A549 (cell line): ENCODE results near the gene TESK2. TPM values are rescaled to one million over a fixed set of nuclear protein-coding genes. Genes with fewer than 3 reads are reported as not detected.

Source experiments
- ATAC-seq, 2 experiments: fragments of 200-7000 bp in 1 of 2; fragments of >200 bp in 1 of 2; cut with Nextera tagmentation in 1 of 2; cut with Tn5 transposase in 1 of 2; 3 replicates each; pipeline versions ENCODE4 v1.8.0 to v1.9.1; 2018 to 2020; ENCODE audit warnings: mild to moderate bottlenecking in 1 of 2, moderate library complexity in 1 of 2
- CTCF ChIA-PET: fragments of 300-600 bp; sonication (Branson Sonifier 250); formaldehyde crosslinking; extraction: SDS; loops from one replicate; lab custom pipeline; 2021; ENCODE audit warnings: antibody characterized with exemption, inconsistent platforms; lab: Yijun Ruan, JAX
- POLR2A ChIA-PET: fragments of 350-600 bp; formaldehyde crosslinking; extraction: SDS; loops from one replicate; lab custom pipeline; 2021; ENCODE audit warnings: antibody characterized with exemption, inconsistent platforms; lab: Yijun Ruan, JAX
- DNase-seq, 2 experiments: peaks; one replicate each; pipeline versions ENCODE4 v3.0.0 to v3.0.0-alpha.2; 2011 to 2016; ENCODE audit warnings: low read depth in 1 of 2, low spot score in 1 of 2
- FAIRE-seq: peaks from 2 replicates; lab custom pipeline; 2011; peaks lifted over from hg19 to GRCh38; lab: Jason Lieb, UNC
- H3K27ac ChIP-seq, 2 experiments: fragments of >200 bp; sonication (Bioruptor Twin); formaldehyde crosslinking; 3 replicates each; pipeline ENCODE4 v1.5.1; 2016 to 2017
- H3K4me1 ChIP-seq: fragments of >200 bp; sonication (Bioruptor Twin); formaldehyde crosslinking; 3 replicates; pipeline ENCODE4 v1.6.1; 2016
- H3K4me2 ChIP-seq: fragments of >200 bp; sonication (Bioruptor Twin); formaldehyde crosslinking; 3 replicates; pipeline ENCODE4 v1.6.1; 2016
- H3K4me3 ChIP-seq: fragments of >200 bp; sonication (Bioruptor Twin); formaldehyde crosslinking; 3 replicates; pipeline ENCODE4 v1.5.1; 2016
- H3K9me3 ChIP-seq: fragments of >200 bp; sonication (Bioruptor Twin); formaldehyde crosslinking; 3 replicates; pipeline ENCODE4 v1.6.1; 2016
- EHF ChIP-seq: fragments of 250-450 bp; sonication (Bioruptor Pico); IDR thresholded peaks from 2 replicates; pipeline ENCODE4 v1.5.0; 2020; ENCODE audit warnings: mild to moderate bottlenecking
- ESRRA ChIP-seq: fragments of 150-350 bp; IDR thresholded peaks from 2 replicates; pipeline ENCODE4 v1.6.1; 2014; ENCODE audit warnings: mild to moderate bottlenecking, low read length, borderline replicate concordance
- FOSL2 ChIP-seq, 2 experiments: fragments of 450-650 bp in 1 of 2; fragments of >200 bp in 1 of 2; sonication (Bioruptor Twin) in 1 of 2; formaldehyde crosslinking; IDR thresholded peaks; 2 replicates each; pipeline versions ENCODE4 v1.5.0 to v1.6.1; 2016 to 2020; ENCODE audit warnings: mild to moderate bottlenecking in 1 of 2, moderate library complexity in 1 of 2
- HOXA7 ChIP-seq: fragments of 250-450 bp; sonication (Bioruptor Pico); IDR thresholded peaks from 2 replicates; pipeline ENCODE4 v1.5.0; 2020; ENCODE audit warnings: mild to moderate bottlenecking, moderate library complexity
- JUN ChIP-seq, 2 experiments: fragments of >200 bp; sonication (Bioruptor Twin); formaldehyde crosslinking; IDR thresholded peaks; 2 replicates in 1 of 2; 3 replicates in 1 of 2; pipeline ENCODE4 v1.6.1; 2016 to 2017
- JUNB ChIP-seq: fragments of >200 bp; sonication (Bioruptor Twin); formaldehyde crosslinking; IDR thresholded peaks from 2 replicates; pipeline ENCODE4 v1.6.1; 2016
- MAFK ChIP-seq: fragments of 450-650 bp; IDR thresholded peaks from 2 replicates; pipeline ENCODE4 v1.6.1; 2014; ENCODE audit not compliant: partially characterized antibody
- NFE2L2 ChIP-seq: fragments of 150-350 bp; conservative IDR thresholded peaks from 2 replicates; pipeline ENCODE4 v1.6.1; 2014; ENCODE audit warnings: low read length
- PHF8 ChIP-seq: fragments of 200-600 bp; sonication (generic); IDR thresholded peaks from 2 replicates; pipeline ENCODE4 v1.6.1; 2016; ENCODE audit warnings: low read depth, mild to moderate bottlenecking, antibody characterized with exemption, moderate library complexity, borderline replicate concordance
- RAD21 ChIP-seq, 2 experiments: fragments of >200 bp in 1 of 2; sonication (Bioruptor Twin) in 1 of 2; formaldehyde crosslinking in 1 of 2; IDR thresholded peaks in 1 of 2; conservative IDR thresholded peaks in 1 of 2; 2 replicates in 1 of 2; 3 replicates in 1 of 2; pipeline ENCODE4 v1.6.1; 2012 to 2018; ENCODE audit warnings: inconsistent platforms in 1 of 2
- RARB ChIP-seq: fragments of 250-450 bp; sonication (Bioruptor Pico); IDR thresholded peaks from 2 replicates; pipeline ENCODE4 v1.8.0; 2021; ENCODE audit warnings: mild to moderate bottlenecking, moderate library complexity
- RNF2 ChIP-seq: fragments of 200-600 bp; sonication (generic); IDR thresholded peaks from 2 replicates; pipeline ENCODE4 v1.6.1; 2016; ENCODE audit warnings: low read depth, mild to moderate bottlenecking, antibody characterized with exemption, moderate library complexity, borderline replicate concordance
- SREBF2 ChIP-seq: fragments of 450-650 bp; IDR thresholded peaks from 2 replicates; pipeline ENCODE4 v1.6.1; 2014; ENCODE audit warnings: mild to moderate bottlenecking, moderate library complexity
- TFCP2L1 ChIP-seq: fragments of 250-450 bp; sonication (Bioruptor Pico); IDR thresholded peaks from 2 replicates; pipeline ENCODE4 v1.5.0; 2021; ENCODE audit warnings: mild to moderate bottlenecking
- ZFP36 ChIP-seq: fragments of 450-650 bp; IDR thresholded peaks from 2 replicates; pipeline ENCODE4 v1.6.1; 2014; ENCODE audit warnings: borderline replicate concordance; ENCODE audit not compliant: partially characterized antibody
- ZNF302 ChIP-seq: fragments of 250-450 bp; sonication (Bioruptor Pico); IDR thresholded peaks from 2 replicates; pipeline ENCODE4 v1.9.0; 2021; ENCODE audit warnings: inconsistent platforms, mild to moderate bottlenecking, moderate library complexity
- ZSCAN20 ChIP-seq: fragments of 250-450 bp; sonication (Bioruptor Pico); IDR thresholded peaks from 2 replicates; pipeline ENCODE4 v1.8.0; 2022; ENCODE audit warnings: mild to moderate bottlenecking, moderate library complexity
- WGBS: methylation state at CpG from one replicate; pipeline ENCODE4 v1.1.6; 2017; ENCODE audit errors: missing lambda C conversion rate; 5-methylcytosine and 5-hydroxymethylcytosine counted together
- polyA plus RNA-seq, 4 experiments: library from polyadenylated mRNA; depleted of rRNA in 3 of 4; stranded (reverse); fragments of >200 nt; fragmentation: RNase III in 1 of 4; extraction: RNeasy Plus Mini Kit Qiagen cat#74134 plus additional on column Dnase treatment in 1 of 4; gene quantifications; 2 replicates in 3 of 4; 3 replicates in 1 of 4; pipeline ENCODE4 v1.2.3, GENCODE V29; 2011 to 2017
- TF ChIP-seq, protein P1 (sequence below): fragments of 200-600 bp; sonication (generic); IDR thresholded peaks from 2 replicates; pipeline ENCODE4 v1.6.1; 2016; ENCODE audit warnings: antibody characterized with exemption, mild to moderate bottlenecking, moderate library complexity
- TF ChIP-seq, protein P2 (sequence below): fragments of 150-350 bp; IDR thresholded peaks from 2 replicates; pipeline ENCODE4 v1.6.1; 2014; ENCODE audit warnings: low read depth, mild to moderate bottlenecking, low read length
- TF ChIP-seq, protein P3 (sequence below): IDR thresholded peaks from 2 replicates; pipeline ENCODE4 v1.6.1; 2012; ENCODE audit warnings: low read depth, borderline replicate concordance
- TF ChIP-seq, protein P4 (sequence below): fragments of >200 bp; sonication (Bioruptor Twin); formaldehyde crosslinking; IDR thresholded peaks from 2 replicates; pipeline ENCODE4 v1.6.1; 2016

TESK2 gene
- polyA plus RNA-seq, 2 of the 4 experiments (the other 2 are of a cell fraction) = 0.22 to 0.48 TPM

DNA sequence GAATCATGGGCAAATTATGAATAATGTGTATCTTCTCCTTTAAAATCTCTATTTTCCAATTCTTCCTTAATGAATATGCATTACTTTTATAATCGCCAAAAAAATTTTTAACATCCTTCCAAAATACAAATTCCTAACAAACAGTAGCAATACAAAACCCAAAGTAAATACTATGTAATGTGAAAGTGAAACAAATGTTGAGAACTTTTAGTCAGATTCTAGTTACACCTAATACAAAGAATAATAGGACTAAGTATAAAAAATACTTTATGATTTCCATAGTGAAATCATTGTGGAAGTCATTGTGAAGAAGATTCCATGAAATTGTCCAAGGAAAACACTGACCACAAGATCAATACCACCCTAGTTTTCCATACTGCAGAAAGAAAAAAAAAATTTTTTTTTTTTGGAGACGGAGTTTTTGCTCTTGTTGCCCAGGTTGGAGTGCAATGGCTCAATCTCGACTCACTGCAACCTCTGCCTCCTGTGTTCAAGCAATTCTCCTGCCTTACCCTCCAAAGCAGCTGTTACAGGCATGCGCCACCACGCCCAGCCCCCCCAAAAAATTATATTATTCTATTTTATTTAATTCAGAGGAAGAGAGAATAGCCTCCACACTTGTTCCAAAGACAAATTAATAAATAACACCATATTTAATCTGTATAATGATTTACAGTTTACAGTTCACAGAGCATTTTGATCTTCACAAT, 11.8 kb downstream of the TESK2 start:
- ATAC-seq = no peak
- H3K27ac ChIP-seq = no peak overlapping the region
- no peak overlapping the region for H3K4me3 ChIP-seq
- no peak for DNase-seq
- no peak overlapping the region for H3K4me2 ChIP-seq
- no peaks in the 10 kb centered on the region for H3K4me1 ChIP-seq
- POLR2A ChIA-PET = interaction anchor here (0.7 kb wide), 2 partner anchors 14 to 43 kb away, joined by 6 to 7 read pairs; partner anchors contain the start of gene PRDX1
- 50% methylated on average over 5 of the region's 5 CpGs for whole genome bisulfite sequencing
- TF ChIP-seq, protein P1, sequence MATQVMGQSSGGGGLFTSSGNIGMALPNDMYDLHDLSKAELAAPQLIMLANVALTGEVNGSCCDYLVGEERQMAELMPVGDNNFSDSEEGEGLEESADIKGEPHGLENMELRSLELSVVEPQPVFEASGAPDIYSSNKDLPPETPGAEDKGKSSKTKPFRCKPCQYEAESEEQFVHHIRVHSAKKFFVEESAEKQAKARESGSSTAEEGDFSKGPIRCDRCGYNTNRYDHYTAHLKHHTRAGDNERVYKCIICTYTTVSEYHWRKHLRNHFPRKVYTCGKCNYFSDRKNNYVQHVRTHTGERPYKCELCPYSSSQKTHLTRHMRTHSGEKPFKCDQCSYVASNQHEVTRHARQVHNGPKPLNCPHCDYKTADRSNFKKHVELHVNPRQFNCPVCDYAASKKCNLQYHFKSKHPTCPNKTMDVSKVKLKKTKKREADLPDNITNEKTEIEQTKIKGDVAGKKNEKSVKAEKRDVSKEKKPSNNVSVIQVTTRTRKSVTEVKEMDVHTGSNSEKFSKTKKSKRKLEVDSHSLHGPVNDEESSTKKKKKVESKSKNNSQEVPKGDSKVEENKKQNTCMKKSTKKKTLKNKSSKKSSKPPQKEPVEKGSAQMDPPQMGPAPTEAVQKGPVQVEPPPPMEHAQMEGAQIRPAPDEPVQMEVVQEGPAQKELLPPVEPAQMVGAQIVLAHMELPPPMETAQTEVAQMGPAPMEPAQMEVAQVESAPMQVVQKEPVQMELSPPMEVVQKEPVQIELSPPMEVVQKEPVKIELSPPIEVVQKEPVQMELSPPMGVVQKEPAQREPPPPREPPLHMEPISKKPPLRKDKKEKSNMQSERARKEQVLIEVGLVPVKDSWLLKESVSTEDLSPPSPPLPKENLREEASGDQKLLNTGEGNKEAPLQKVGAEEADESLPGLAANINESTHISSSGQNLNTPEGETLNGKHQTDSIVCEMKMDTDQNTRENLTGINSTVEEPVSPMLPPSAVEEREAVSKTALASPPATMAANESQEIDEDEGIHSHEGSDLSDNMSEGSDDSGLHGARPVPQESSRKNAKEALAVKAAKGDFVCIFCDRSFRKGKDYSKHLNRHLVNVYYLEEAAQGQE = no peak
- TF ChIP-seq ZFP36 (no peak), ZNF302 (CRISPR knock-in tag) (no peak)
- TF ChIP-seq, all 56 proteins: peak for 0
- no peaks in the 10 kb centered on the region for H3K9me3 ChIP-seq
- CTCF ChIA-PET = interaction anchor here (0.9 kb wide), 1 partner anchor 14 kb away, joined by 3 read pairs; no protein-coding TSS in a partner anchor
- FAIRE-seq = no peak

DNA sequence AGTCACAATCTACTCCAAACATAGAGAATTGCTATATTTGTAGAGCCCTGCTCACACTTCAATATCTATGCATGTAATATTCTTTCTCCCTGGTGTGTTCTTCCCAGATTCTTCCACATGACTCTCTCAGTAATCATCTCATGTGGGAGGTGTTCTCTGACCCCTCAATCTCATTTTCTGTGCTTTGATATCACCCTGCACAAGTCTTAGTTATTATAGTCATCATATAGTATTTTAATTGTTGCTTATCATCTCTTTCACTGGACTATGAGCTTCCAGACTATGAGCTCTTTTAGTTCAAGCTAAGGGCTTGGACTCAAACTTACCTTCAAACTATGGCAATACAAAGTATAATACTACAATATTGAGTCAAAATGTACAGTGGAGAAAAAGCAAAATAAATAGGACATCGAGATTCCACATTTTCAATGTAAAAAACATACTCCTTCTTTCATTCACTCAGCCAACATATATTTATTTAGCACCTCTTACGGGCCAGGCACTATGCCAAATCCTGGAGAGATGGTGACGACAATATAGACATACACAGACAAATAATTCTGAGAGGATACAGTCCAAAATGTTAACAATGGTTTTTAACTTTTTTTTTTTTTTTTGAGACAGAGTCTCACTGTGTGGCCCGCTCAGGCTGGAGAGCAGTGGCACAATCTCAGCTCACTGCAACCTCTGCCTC, 12.7 kb downstream of the TESK2 start:
- FAIRE-seq (no peak), ATAC-seq (no peak), DNase-seq (no peak)
- ChIA-PET POLR2A (no interaction called here), CTCF (no interaction called here)
- Histone ChIP-seq H3K27ac (no peak overlapping the region), H3K9me3 (no peaks in the 10 kb centered on the region), H3K4me3 (no peak overlapping the region), H3K4me2 (no peak overlapping the region), H3K4me1 (no peaks in the 10 kb centered on the region)
- 60% methylated on average over 4 of the region's 4 CpGs for WGBS
- TF ChIP-seq, protein P2, sequence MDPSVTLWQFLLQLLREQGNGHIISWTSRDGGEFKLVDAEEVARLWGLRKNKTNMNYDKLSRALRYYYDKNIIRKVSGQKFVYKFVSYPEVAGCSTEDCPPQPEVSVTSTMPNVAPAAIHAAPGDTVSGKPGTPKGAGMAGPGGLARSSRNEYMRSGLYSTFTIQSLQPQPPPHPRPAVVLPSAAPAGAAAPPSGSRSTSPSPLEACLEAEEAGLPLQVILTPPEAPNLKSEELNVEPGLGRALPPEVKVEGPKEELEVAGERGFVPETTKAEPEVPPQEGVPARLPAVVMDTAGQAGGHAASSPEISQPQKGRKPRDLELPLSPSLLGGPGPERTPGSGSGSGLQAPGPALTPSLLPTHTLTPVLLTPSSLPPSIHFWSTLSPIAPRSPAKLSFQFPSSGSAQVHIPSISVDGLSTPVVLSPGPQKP = no peak
- TF ChIP-seq ZNF302 (CRISPR knock-in tag) (no peak), TFCP2L1 (no peak), MAFK (no peak), FOSL2 (IDR thresholded peaks at IDR 0.05) (no peak), FOSL2 (CRISPR knock-in tag; IDR thresholded peaks at IDR 0.05) (no peak), JUN (IDR thresholded peaks at IDR 0.05) (no peak), NFE2L2 (no peak), HOXA7 (CRISPR knock-in tag) (no peak), RNF2 (no peak), SREBF2 (no peak), RARB (CRISPR knock-in tag) (no peak), RAD21 (conservative IDR thresholded peaks at IDR 0.05 in 1 of 2, IDR thresholded peaks at IDR 0.05 in 1 of 2) (no peak), JUNB (no peak), EHF (CRISPR knock-in tag) (no peak), PHF8 (no peak), ESRRA (no peak), ZSCAN20 (CRISPR knock-in tag) (no peak)
- TF ChIP-seq, protein P3, sequence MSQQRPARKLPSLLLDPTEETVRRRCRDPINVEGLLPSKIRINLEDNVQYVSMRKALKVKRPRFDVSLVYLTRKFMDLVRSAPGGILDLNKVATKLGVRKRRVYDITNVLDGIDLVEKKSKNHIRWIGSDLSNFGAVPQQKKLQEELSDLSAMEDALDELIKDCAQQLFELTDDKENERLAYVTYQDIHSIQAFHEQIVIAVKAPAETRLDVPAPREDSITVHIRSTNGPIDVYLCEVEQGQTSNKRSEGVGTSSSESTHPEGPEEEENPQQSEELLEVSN = no peak
- TF ChIP-seq, protein P4, sequence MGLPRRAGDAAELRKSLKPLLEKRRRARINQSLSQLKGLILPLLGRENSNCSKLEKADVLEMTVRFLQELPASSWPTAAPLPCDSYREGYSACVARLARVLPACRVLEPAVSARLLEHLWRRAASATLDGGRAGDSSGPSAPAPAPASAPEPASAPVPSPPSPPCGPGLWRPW = no peak
